ENCODE results near the gene LRRN1.

LRRN1 gene

DNA sequence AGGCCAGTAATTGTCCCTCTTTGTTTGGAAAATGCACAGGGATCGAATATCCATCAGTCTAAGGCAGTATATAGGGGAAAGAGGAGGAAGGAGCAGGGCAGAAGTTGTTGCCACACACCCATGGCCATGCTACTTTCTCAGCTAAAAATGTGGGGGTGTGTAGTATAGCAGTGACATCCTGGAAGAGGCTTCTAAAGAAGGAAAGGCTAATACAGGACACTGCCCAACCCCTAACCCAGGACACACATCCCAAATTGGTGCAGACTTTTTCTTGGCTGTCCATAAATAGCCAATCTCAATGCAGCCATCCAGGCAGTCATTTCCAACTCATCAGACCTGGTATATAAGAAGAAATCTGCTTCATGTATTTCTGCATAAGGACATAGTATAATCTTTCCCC lies 33.1 kb upstream of the LRRN1 start:
- H2AFZ ChIP-seq (ENCODE audit: low read depth, low read length) = no peak overlapping the region
- DNase-seq (no peak), ATAC-seq (ENCODE audit: insufficient read depth, low read depth) (no peak)
- no peak overlapping the region for H3K4me2 ChIP-seq (ENCODE audit: insufficient read depth, low read length)
- no peak overlapping the region for H3K4me3 ChIP-seq (ENCODE audit: low read depth in 1 of 2, low read length in 2 of 2)
- H3K9ac ChIP-seq (ENCODE audit: low read depth, low read length) = no peak overlapping the region
- no peaks in the 10 kb centered on the region for H3K9me3 ChIP-seq (ENCODE audit: insufficient read depth, low read length, severe bottlenecking)
- no peak for TF ChIP-seq EZH2 (IDR thresholded peaks at IDR 0.05; ENCODE audit: borderline replicate concordance, low read depth, low read length, severe bottlenecking)
- TF ChIP-seq, protein P1, sequence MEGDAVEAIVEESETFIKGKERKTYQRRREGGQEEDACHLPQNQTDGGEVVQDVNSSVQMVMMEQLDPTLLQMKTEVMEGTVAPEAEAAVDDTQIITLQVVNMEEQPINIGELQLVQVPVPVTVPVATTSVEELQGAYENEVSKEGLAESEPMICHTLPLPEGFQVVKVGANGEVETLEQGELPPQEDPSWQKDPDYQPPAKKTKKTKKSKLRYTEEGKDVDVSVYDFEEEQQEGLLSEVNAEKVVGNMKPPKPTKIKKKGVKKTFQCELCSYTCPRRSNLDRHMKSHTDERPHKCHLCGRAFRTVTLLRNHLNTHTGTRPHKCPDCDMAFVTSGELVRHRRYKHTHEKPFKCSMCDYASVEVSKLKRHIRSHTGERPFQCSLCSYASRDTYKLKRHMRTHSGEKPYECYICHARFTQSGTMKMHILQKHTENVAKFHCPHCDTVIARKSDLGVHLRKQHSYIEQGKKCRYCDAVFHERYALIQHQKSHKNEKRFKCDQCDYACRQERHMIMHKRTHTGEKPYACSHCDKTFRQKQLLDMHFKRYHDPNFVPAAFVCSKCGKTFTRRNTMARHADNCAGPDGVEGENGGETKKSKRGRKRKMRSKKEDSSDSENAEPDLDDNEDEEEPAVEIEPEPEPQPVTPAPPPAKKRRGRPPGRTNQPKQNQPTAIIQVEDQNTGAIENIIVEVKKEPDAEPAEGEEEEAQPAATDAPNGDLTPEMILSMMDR (IDR thresholded peaks at IDR 0.05; ENCODE audit: borderline replicate concordance, extremely low read depth, low read length, poor library complexity, severe bottlenecking) = no peak
- no peak overlapping the region for H3K27ac ChIP-seq (ENCODE audit: low read length)
- H3K4me1 ChIP-seq (ENCODE audit: insufficient read depth, low read length) = no peaks in the 10 kb centered on the region
- no peaks in the 10 kb centered on the region for H4K20me1 ChIP-seq (ENCODE audit: insufficient read depth, low read length)
- no peaks in the 10 kb centered on the region for H3K27me3 ChIP-seq (ENCODE audit: insufficient read depth, low read length, poor library complexity)
- H3K36me3 ChIP-seq (ENCODE audit: insufficient read depth, low read length) = no peaks in the 10 kb centered on the region
- no peaks in the 10 kb centered on the region for H3K79me2 ChIP-seq (ENCODE audit: insufficient read depth, low read length)

DNA sequence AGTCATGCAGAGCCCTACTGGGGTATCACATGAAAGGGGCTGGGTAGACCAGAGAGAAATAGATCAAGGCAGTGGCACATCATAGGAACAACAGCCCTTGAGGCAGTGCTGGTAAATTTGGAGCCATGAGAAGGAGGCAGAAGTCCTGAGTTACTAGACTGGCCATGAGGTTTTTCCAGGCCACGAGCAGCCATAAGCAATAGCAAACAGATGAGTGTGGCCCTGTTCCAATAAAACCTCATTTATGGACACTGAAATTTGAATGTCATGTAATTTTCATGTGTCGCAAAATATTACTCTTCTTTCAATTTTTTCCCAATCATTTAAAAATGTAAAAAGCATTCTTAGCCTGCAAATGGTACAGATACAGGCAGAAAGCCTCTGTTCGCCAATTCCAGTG lies 28.1 kb upstream of the LRRN1 start:
- DNase-seq (no peak), ATAC-seq (ENCODE audit: insufficient read depth, low read depth) (no peak)
- no peak overlapping the region for H3K4me2 ChIP-seq (ENCODE audit: insufficient read depth, low read length)
- no peak overlapping the region for H3K4me3 ChIP-seq (ENCODE audit: low read depth in 1 of 2, low read length in 2 of 2)
- no peak overlapping the region for H2AFZ ChIP-seq (ENCODE audit: low read depth, low read length)
- peaks cover 2% of the 10 kb centered on the region for H3K9me3 ChIP-seq (ENCODE audit: insufficient read depth, low read length, severe bottlenecking)
- TF ChIP-seq, protein P1 (IDR thresholded peaks at IDR 0.05; ENCODE audit: borderline replicate concordance, extremely low read depth, low read length, poor library complexity, severe bottlenecking) = no peak
- TF ChIP-seq EZH2 (IDR thresholded peaks at IDR 0.05; ENCODE audit: borderline replicate concordance, low read depth, low read length, severe bottlenecking) = no peak
- H3K27me3 ChIP-seq (ENCODE audit: insufficient read depth, low read length, poor library complexity) = no peaks in the 10 kb centered on the region
- H3K9ac ChIP-seq (ENCODE audit: low read depth, low read length) = no peak overlapping the region
- no peaks in the 10 kb centered on the region for H3K79me2 ChIP-seq (ENCODE audit: insufficient read depth, low read length)
- no peaks in the 10 kb centered on the region for H3K4me1 ChIP-seq (ENCODE audit: insufficient read depth, low read length)
- H4K20me1 ChIP-seq (ENCODE audit: insufficient read depth, low read length) = no peaks in the 10 kb centered on the region
- no peak overlapping the region for H3K27ac ChIP-seq (ENCODE audit: low read length)
- H3K36me3 ChIP-seq (ENCODE audit: insufficient read depth, low read length) = no peaks in the 10 kb centered on the region

DNA sequence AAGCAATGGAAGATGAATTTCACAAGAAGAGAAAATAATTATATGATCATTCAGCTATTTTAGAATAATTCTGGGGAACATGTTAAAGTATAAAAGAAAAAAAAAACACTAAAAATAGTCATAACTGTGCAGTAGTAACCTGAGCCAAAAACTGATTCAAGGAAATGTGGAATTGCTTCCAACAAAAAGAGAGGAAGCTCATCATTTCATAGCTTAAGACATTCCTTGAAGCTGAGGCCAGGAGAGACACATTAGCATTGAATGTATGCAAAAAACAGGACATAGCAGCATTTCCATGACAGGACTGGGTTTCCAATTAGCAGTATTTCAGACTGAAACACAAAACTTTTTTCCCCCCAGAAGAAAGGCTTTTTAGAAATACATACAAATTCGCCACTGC lies 27.7 kb upstream of the LRRN1 start:
- H3K27ac ChIP-seq (ENCODE audit: low read length) = no peak overlapping the region
- H3K27me3 ChIP-seq (ENCODE audit: insufficient read depth, low read length, poor library complexity) = no peaks in the 10 kb centered on the region
- TF ChIP-seq, protein P1 (IDR thresholded peaks at IDR 0.05; ENCODE audit: borderline replicate concordance, extremely low read depth, low read length, poor library complexity, severe bottlenecking) = no peak
- no peak for TF ChIP-seq EZH2 (IDR thresholded peaks at IDR 0.05; ENCODE audit: borderline replicate concordance, low read depth, low read length, severe bottlenecking)
- no peaks in the 10 kb centered on the region for H3K36me3 ChIP-seq (ENCODE audit: insufficient read depth, low read length)
- H3K4me3 ChIP-seq (ENCODE audit: low read depth in 1 of 2, low read length in 2 of 2) = no peak overlapping the region
- no peaks in the 10 kb centered on the region for H3K4me1 ChIP-seq (ENCODE audit: insufficient read depth, low read length)
- H3K4me2 ChIP-seq (ENCODE audit: insufficient read depth, low read length) = no peak overlapping the region
- no peak overlapping the region for H2AFZ ChIP-seq (ENCODE audit: low read depth, low read length)
- ATAC-seq (ENCODE audit: insufficient read depth, low read depth) (no peak), DNase-seq (no peak)
- peaks cover 2% of the 10 kb centered on the region for H3K9me3 ChIP-seq (ENCODE audit: insufficient read depth, low read length, severe bottlenecking)
- H3K9ac ChIP-seq (ENCODE audit: low read depth, low read length) = no peak overlapping the region
- no peaks in the 10 kb centered on the region for H4K20me1 ChIP-seq (ENCODE audit: insufficient read depth, low read length)
- no peaks in the 10 kb centered on the region for H3K79me2 ChIP-seq (ENCODE audit: insufficient read depth, low read length)

DNA sequence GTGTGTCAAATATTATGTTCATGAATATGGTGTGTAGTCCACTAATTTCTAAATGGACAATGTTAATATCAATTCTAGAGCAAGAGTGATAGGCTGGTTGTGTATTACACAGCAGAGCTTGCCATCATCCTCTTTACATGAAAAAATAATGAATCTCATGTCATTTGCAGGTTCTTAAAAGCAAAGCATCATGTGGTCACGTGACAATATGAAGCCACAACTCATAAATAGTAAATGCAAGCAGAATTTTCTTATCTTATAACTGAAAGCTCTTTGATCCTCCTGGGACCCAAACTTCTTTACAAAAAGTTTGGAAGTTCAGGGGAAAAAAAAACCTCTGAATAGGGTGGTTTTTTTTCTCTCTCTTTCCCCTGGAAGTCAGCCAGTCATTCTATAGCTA lies 26.9 kb upstream of the LRRN1 start:
- no peak overlapping the region for H3K4me2 ChIP-seq (ENCODE audit: insufficient read depth, low read length)
- H3K9me3 ChIP-seq (ENCODE audit: insufficient read depth, low read length, severe bottlenecking) = peaks cover 2% of the 10 kb centered on the region
- H4K20me1 ChIP-seq (ENCODE audit: insufficient read depth, low read length) = no peaks in the 10 kb centered on the region
- H2AFZ ChIP-seq (ENCODE audit: low read depth, low read length) = no peak overlapping the region
- no peaks in the 10 kb centered on the region for H3K79me2 ChIP-seq (ENCODE audit: insufficient read depth, low read length)
- DNase-seq (no peak), ATAC-seq (ENCODE audit: insufficient read depth, low read depth) (no peak)
- H3K27me3 ChIP-seq (ENCODE audit: insufficient read depth, low read length, poor library complexity) = no peaks in the 10 kb centered on the region
- TF ChIP-seq EZH2 (IDR thresholded peaks at IDR 0.05; ENCODE audit: borderline replicate concordance, low read depth, low read length, severe bottlenecking) = no peak
- TF ChIP-seq, protein P1 (IDR thresholded peaks at IDR 0.05; ENCODE audit: borderline replicate concordance, extremely low read depth, low read length, poor library complexity, severe bottlenecking) = no peak
- no peaks in the 10 kb centered on the region for H3K4me1 ChIP-seq (ENCODE audit: insufficient read depth, low read length)
- H3K36me3 ChIP-seq (ENCODE audit: insufficient read depth, low read length) = no peaks in the 10 kb centered on the region
- H3K9ac ChIP-seq (ENCODE audit: low read depth, low read length) = no peak overlapping the region
- H3K27ac ChIP-seq (ENCODE audit: low read length) = no peak overlapping the region
- no peak overlapping the region for H3K4me3 ChIP-seq (ENCODE audit: low read depth in 1 of 2, low read length in 2 of 2)

All from DND-41 (cell line).